GM18498 (cell line): ENCODE data around the gene PLEKHG4B.
"Not testable (repeated sequence)": the region's sequence is repeated elsewhere in the genome, so short reads cannot be mapped to it uniquely, and the experiment has no call there.

Experiments
- ATAC-seq: cut with Tn5 transposase; IDR thresholded peaks from one replicate; pipeline ENCODE4 v1.9.1; 2021; ENCODE audit warnings: mild to moderate bottlenecking, moderate library complexity; ENCODE audit not compliant: unreplicated experiment

Gene PLEKHG4B

DNA sequence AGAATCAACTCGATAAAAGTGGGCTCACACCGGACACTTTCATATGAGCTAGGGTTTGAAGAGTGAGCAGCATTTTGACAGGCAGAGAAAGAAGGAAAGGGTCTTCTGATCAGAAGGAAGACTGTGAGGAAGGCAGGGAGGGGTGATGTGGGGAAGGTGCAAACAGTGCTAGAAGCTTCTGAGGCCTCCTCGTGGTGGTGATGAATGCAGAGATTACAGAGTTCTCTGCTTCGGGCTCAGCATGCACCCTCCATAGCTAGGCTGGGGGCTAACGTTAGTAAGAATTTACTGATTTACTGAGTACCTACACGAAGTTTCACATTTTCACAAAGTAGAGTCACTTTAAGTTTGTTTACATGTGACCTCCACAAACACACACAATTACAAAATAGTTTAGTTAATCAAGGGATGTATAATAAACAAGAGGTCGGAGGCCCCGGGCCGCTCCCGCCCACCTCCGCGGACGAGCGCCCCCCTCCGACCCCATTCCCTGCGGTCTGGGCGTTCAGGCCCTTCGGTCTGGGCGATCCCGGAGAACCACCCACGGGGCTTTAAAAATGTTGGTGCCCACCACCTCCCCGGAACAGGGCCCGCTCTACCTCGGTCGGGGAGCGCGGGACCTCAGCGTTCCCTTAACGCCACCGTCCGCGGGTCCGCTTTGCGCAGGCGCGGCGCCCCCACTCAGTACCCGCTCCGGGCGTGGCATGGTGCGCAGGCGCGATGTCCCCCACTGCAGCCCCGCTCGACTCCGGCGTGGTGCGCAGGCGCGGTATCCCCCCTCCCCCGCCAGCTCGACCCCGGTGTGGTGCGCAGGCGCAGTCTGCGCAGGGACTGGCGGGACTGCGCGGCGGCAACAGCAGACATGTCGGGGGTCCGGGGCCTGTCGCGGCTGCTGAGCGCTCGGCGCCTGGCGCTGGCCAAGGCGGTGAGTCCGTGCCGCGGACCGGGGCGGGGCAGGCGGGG is 125.8 kb downstream of the PLEKHG4B start, which contains the start of the genes CCDC127 and SDHA:
Gene CCDC127 (minus strand): TSS at position 660 of the 963 bp plus-strand sequence. CDS start 1,304 bp downstream, outside the sequence.
Gene SDHA (plus strand): TSS at position 827 of the 963 bp plus-strand sequence. CDS start 36 bp downstream, at position 863.
- ATAC-seq = peak; percentile 74

DNA sequence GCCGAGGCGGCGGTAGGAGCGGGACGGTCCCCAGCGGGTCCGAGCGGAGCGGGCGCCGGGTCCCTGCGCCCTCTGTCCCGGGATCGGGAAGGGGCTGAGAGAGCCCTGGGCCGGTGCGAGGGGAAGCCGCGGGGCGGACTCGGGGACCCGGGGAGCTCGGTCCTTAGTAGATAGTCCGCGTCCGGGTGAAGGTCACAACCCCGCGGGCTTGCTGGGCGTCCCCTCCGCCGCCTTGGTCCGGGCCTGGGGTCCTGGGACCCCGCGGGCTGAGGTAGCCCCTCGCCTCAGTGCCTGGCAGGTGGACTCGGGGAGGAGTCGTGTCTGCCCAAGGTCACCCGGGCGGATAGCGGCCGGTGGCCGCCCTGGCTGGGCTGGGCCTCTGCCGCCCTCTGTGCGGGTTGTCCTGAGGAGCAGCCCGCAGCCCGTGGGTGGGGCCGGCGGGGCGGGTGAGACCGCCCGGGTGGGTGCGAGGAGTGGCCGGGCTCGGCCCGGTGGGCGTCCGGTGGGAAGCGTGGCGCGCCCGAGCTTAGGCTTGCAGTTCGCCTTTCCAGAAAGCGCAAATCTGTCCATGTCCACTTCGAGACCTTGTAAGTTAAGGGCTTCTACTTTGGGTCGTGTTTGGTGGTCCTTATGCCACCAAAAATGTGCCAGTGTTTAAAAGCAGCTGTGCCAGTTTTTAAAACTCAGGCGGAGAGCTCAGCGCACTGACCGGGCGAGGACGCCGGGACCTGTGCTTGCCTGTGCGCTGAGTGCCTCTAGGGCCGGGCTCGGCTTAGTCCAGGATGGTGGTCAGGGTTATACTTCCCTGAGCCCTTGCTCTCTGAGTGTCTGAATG is 126.7 kb downstream of the PLEKHG4B start:
- peak; percentile 34 for ATAC-seq

GRCh38 chr5:219460-219863 is 127.5 kb downstream of the PLEKHG4B start:
- no peak for ATAC-seq

DNA sequence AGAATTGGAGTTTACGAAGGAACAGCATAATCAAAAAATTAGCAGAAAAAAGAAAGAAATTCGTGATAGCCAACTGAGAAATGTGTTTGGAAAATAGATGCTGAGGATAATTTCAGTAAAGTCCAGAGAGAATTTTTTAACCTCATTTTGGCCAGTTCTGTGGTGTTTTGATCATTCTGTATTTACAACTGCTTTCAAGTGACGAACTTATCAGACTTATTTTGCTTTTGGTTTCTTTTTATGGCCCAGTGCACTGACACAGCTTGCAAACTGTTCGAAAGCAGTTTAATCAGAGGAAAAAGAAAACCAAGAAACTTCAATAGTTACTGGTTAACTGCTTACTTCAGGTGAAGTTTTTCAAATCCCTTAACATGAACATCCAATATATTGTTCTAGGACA is 128.0 kb downstream of the PLEKHG4B start:
- ATAC-seq = peak; percentile 32

GRCh38 chr5:222951-223715 is 131.2 kb downstream of the PLEKHG4B start:
- not testable (repeated sequence) for ATAC-seq

GRCh38 chr5:223791-224190 is 131.8 kb downstream of the PLEKHG4B start:
- no peak for ATAC-seq

- ATAC-seq = no peak
Observed at GRCh38 chr5:225334-225733, 133.4 kb downstream of the PLEKHG4B start.

GRCh38 chr5:227375-227774 is 135.4 kb downstream of the PLEKHG4B start:
- not testable (repeated sequence) for ATAC-seq

GRCh38 chr5:228886-229285 is 136.9 kb downstream of the PLEKHG4B start:
- no peak for ATAC-seq

DNA sequence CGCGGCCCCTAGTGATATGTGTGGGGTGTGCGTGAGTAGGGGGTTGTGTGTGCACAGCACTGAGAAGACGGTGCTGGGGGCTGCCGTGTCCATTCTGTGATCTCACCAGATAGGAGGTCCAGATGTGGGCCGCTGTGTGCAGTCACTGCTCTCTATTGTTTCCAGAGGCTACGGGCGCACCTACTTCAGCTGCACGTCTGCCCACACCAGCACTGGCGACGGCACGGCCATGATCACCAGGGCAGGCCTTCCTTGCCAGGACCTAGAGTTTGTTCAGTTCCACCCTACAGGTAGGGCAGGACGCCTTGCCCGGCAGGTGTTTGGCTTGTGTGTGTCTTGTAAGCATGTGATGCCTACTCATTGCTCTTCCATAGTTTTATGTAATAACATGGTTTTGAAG is 138.7 kb downstream of the PLEKHG4B start:
- no peak for ATAC-seq

DNA sequence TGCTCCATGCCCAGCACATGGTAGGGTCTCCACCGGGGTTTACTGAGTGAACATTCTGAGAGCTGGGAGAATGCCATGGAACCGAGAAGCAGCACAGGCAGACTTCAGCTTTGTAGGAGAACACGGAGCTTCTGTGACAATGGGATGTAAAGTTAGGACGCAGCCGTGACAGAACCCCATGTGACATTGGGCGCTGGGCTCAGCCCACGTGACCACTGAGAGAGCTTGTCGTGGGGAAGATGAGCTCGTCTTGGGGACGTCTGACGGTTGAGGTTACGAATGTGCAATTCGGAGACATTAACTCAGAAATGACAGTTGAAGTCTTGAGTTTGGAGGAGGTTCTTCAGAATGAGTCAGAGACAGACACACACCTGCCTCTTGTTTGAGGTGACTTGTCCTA is 139.7 kb downstream of the PLEKHG4B start:
- no peak for ATAC-seq

DNA sequence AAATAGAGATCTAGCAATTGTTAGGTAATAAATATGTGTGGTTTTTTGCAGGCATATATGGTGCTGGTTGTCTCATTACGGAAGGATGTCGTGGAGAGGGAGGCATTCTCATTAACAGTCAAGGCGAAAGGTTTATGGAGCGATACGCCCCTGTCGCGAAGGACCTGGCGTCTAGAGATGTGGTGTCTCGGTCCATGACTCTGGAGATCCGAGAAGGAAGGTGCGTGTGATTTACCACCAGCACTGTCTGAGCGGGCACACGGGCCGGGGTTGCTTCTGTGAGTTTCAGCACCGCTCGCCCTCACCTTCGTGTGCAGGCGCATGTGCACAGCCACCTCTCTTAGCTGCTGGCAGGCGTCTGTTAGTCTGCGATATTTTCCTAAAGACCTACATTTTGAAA is 141.5 kb downstream of the PLEKHG4B start:
- not testable (repeated sequence) for ATAC-seq

- ATAC-seq = no peak
Observed at GRCh38 chr5:234450-234849, 142.5 kb downstream of the PLEKHG4B start.

DNA sequence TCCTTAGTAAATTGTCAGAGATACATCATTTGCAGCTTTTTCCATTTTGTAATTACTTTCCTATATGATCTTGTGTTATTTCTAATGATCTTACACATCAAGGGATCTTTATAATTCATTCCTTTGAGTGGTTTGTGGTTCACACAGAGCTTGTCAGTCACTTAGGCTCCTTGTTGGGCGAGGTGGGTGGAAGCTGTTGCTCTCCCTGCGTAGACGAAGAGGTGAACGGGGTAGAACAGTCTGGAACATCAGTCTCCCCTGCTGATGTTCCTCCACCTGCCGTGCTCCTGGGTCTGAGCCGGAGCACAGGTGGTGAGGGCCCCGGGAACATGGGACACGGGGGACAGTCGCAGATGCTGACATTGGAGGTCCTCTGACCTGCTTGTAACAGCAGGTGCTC is 143.6 kb downstream of the PLEKHG4B start:
- not testable (repeated sequence) for ATAC-seq

DNA sequence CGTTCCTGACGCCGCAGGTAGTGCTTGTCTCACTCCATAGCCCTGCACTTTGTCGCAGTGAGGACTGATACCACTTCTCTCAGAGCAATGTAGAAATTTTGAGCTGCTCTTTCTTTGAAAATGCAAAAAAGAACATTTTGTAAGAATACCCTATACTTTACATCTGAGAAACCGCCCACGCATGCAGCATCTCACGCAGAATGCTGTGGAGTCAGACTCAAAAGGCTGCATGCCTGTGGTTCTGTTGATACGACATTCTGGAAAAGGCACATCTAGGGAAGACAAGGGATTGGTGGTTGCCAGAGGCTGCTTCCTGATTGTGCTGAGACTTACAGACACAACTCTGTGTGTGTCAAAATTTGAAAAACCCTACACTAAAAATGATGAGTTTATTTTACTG is 146.0 kb downstream of the PLEKHG4B start:
- ATAC-seq = not testable (repeated sequence)
